GM12891 (cell line): Measurements from ENCODE around the gene AGXT.
A peak's percentile ranks its signal among the peaks of the same experiment; 100 is the strongest.

Experiments
- DNase-seq: peaks from one replicate; pipeline ENCODE4 v3.0.0; 2011; ENCODE audit warnings: low spot score; ENCODE audit not compliant: insufficient read length
- FAIRE-seq: peaks from 2 replicates; lab custom pipeline; 2011; peaks lifted over from hg19 to GRCh38; lab: Jason Lieb, UNC
- PAX5 ChIP-seq: IDR thresholded peaks from 2 replicates; pipeline ENCODE4 v1.6.1; 2011; ENCODE audit warnings: low read length, moderate library complexity, mild to moderate bottlenecking; ENCODE audit not compliant: insufficient read depth, severe bottlenecking
- POLR2A ChIP-seq: IDR thresholded peaks from 2 replicates; pipeline ENCODE4 v1.6.1; 2011; ENCODE audit warnings: low read depth, low read length, control low read depth
- POLR2AphosphoS5 ChIP-seq: IDR thresholded peaks from 2 replicates; pipeline ENCODE4 v1.6.1; 2011; ENCODE audit warnings: low read depth, low read length, control low read depth
- POU2F2 ChIP-seq: IDR thresholded peaks from 2 replicates; pipeline ENCODE4 v1.6.1; 2011; ENCODE audit warnings: low read depth, mild to moderate bottlenecking, control low read depth, low read length, moderate library complexity
- SPI1 ChIP-seq: IDR thresholded peaks from 2 replicates; pipeline ENCODE4 v1.6.1; 2011; ENCODE audit warnings: low read depth, low read length, control low read depth
- TAF1 ChIP-seq: IDR thresholded peaks from 2 replicates; pipeline ENCODE4 v1.6.1; 2011; ENCODE audit warnings: low read depth, low read length, control low read depth

Gene AGXT

GRCh38 chr2:240851078-240851991 is 17.3 kb upstream of the AGXT start:
- DNase-seq (peak; percentile 87), FAIRE-seq (peak; percentile 94)
- TF ChIP-seq POLR2AphosphoS5 (no peak), PAX5 (no peak), TAF1 (no peak), SPI1 (no peak), POU2F2 (no peak), POLR2A (no peak)

- no peak for TF ChIP-seq PAX5
- no peak for TF ChIP-seq SPI1
- TF ChIP-seq TAF1 = no peak
- TF ChIP-seq POU2F2 = no peak
- DNase-seq (no peak), FAIRE-seq (no peak)
Observed at GRCh38 chr2:240852671-240853314, 15.8 kb upstream of the AGXT start.

GRCh38 chr2:240855670-240856069 is 13.0 kb upstream of the AGXT start:
- FAIRE-seq (no peak), DNase-seq (no peak)
- no peak for TF ChIP-seq POLR2AphosphoS5
- TF ChIP-seq POU2F2 = no peak
- no peak for TF ChIP-seq SPI1
- no peak for TF ChIP-seq POLR2A
- no peak for TF ChIP-seq TAF1
- TF ChIP-seq PAX5 = no peak

GRCh38 chr2:240856151-240856980 is 12.3 kb upstream of the AGXT start:
- FAIRE-seq (no peak), DNase-seq (no peak)

GRCh38 chr2:240857039-240858008 is 11.3 kb upstream of the AGXT start:
- no peak for DNase-seq
- no peak for FAIRE-seq
- TF ChIP-seq POLR2A = no peak
- TF ChIP-seq PAX5 = no peak
- TF ChIP-seq SPI1 = no peak
- TF ChIP-seq POU2F2 = no peak
- no peak for TF ChIP-seq TAF1
- TF ChIP-seq POLR2AphosphoS5 = no peak

More at GRCh38 chr2:240856151-240856980, 12.3 kb upstream of the AGXT start:
- TF ChIP-seq POLR2A (no peak), POLR2AphosphoS5 (no peak), TAF1 (no peak), POU2F2 (no peak), PAX5 (no peak), SPI1 (no peak)

- no peak for TF ChIP-seq TAF1
- no peak for TF ChIP-seq PAX5
- TF ChIP-seq POLR2A = no peak
- no peak for TF ChIP-seq SPI1
- TF ChIP-seq POLR2AphosphoS5 = no peak
- no peak for TF ChIP-seq POU2F2
- no peak for DNase-seq
- no peak for FAIRE-seq
Observed at GRCh38 chr2:240858321-240858720, 10.3 kb upstream of the AGXT start.

GRCh38 chr2:240858871-240859270 is 9.8 kb upstream of the AGXT start:
- TF ChIP-seq TAF1 = no peak
- TF ChIP-seq POU2F2 = no peak
- no peak for TF ChIP-seq POLR2A
- DNase-seq = no peak
- FAIRE-seq = no peak

- TF ChIP-seq POLR2AphosphoS5 = no peak
- no peak for TF ChIP-seq POLR2A
- TF ChIP-seq PAX5 = no peak
- TF ChIP-seq SPI1 = no peak
- no peak for TF ChIP-seq POU2F2
- no peak for TF ChIP-seq TAF1
- DNase-seq = no peak
- no peak for FAIRE-seq
Observed at GRCh38 chr2:240861547-240861946, 7.1 kb upstream of the AGXT start.
